HEK293 (cell line): ENCODE data around the gene SREBF2.

ENCODE experiments used
- CTCF ChIP-seq: fragments of 450-650 bp; formaldehyde crosslinking; IDR thresholded peaks from 2 replicates; pipeline ENCODE4 v1.5.1; 2016; ENCODE audit warnings: missing biosample characterization, missing genetic modification characterization
- IKZF3 ChIP-seq: fragments of 450-650 bp; IDR thresholded peaks from 2 replicates; pipeline ENCODE4 v1.5.0; 2018; ENCODE audit warnings: missing biosample characterization, mild to moderate bottlenecking, missing genetic modification characterization, moderate library complexity
- PBX3 ChIP-seq: sonication (generic); formaldehyde crosslinking; IDR thresholded peaks from 2 replicates; pipeline ENCODE4 v1.8.1; 2022; ENCODE audit warnings: mild to moderate bottlenecking, moderate library complexity, missing genetic modification reagents
- PRDM2 ChIP-seq: fragments of 450-650 bp; formaldehyde crosslinking; IDR thresholded peaks from 2 replicates; pipeline ENCODE4 v1.5.1; 2016; ENCODE audit warnings: missing biosample characterization, missing genetic modification characterization, borderline replicate concordance
- SP2 ChIP-seq: fragments of 450-650 bp; formaldehyde crosslinking; IDR thresholded peaks from 2 replicates; pipeline ENCODE4 v1.5.1; 2016; ENCODE audit warnings: missing biosample characterization, missing genetic modification characterization
- TCF7L2 ChIP-seq: IDR thresholded peaks from 2 replicates; pipeline ENCODE4 v1.6.1; 2011; ENCODE audit warnings: low read depth, mild to moderate bottlenecking, inconsistent platforms, low read length, moderate library complexity, borderline replicate concordance
- TRIM28 ChIP-seq: IDR thresholded peaks from 2 replicates; pipeline ENCODE4 v1.6.1; 2011; ENCODE audit warnings: low read length, control low read depth, borderline replicate concordance
- ZNF146 ChIP-seq: fragments of 450-650 bp; formaldehyde crosslinking; IDR thresholded peaks from 2 replicates; pipeline ENCODE4 v1.5.1; 2016; ENCODE audit warnings: missing biosample characterization, missing genetic modification characterization
- ZNF747 ChIP-seq: fragments of 450-650 bp; formaldehyde crosslinking; IDR thresholded peaks from 2 replicates; pipeline ENCODE4 v1.5.1; 2016; ENCODE audit warnings: missing biosample characterization, missing genetic modification characterization
- ZNF76 ChIP-seq: fragments of 450-650 bp; formaldehyde crosslinking; IDR thresholded peaks from 2 replicates; pipeline ENCODE4; 2016; ENCODE audit warnings: low read depth, missing biosample characterization, missing genetic modification characterization, borderline replicate concordance
- ZNF768 ChIP-seq: fragments of 450-650 bp; formaldehyde crosslinking; IDR thresholded peaks from 2 replicates; pipeline ENCODE4 v1.5.1; 2018; ENCODE audit warnings: missing biosample characterization, mild to moderate bottlenecking, missing genetic modification characterization

- TF ChIP-seq ZNF747 (tag by site-specific recombination) (no peak), ZNF768 (tag by site-specific recombination) (no peak), CTCF (tag by site-specific recombination) (no peak), TCF7L2 (no peak), TRIM28 (no peak), SP2 (no peak), PRDM2 (no peak), PBX3 (CRISPR knock-in tag) (no peak), ZNF146 (tag by site-specific recombination) (no peak), ZNF76 (no peak), IKZF3 (tag by site-specific recombination) (no peak)
Measured at GRCh38 chr22:41898645-41899044, 65.7 kb downstream of the SREBF2 start.
